SIG-M5 treated with dmso at 0.1 percent for 504 hours (cell line): ENCODE results near the gene TRAF3IP3.

Source experiments
- DNase-seq: peaks from one replicate; lab custom pipeline; 2025; ENCODE audit not compliant: unreplicated experiment; lab: John Stamatoyannopoulos, UW

TRAF3IP3 gene

GRCh38 chr1:209755926-209756614 is at the start of gene TRAF3IP3:
TSS of gene TRAF3IP3 (plus strand) at chr1:209756053. CDS start at chr1:209760040, 3,987 bp downstream.
- peak; percentile 99 for DNase-seq

GRCh38 chr1:209706622-209707021 is 49.2 kb upstream of the TRAF3IP3 start:
- no peak for DNase-seq

- no peak for DNase-seq
Observed at GRCh38 chr1:209707308-209707707, 48.5 kb upstream of the TRAF3IP3 start.

GRCh38 chr1:209708297-209708696 is 47.6 kb upstream of the TRAF3IP3 start:
- DNase-seq: no peak

GRCh38 chr1:209710093-209710492 is 45.8 kb upstream of the TRAF3IP3 start:
- no peak for DNase-seq

GRCh38 chr1:209710847-209711246 is 45.0 kb upstream of the TRAF3IP3 start:
- DNase-seq: no peak

GRCh38 chr1:209714338-209714737 is 41.5 kb upstream of the TRAF3IP3 start:
- DNase-seq: no peak

GRCh38 chr1:209715314-209715713 is 40.5 kb upstream of the TRAF3IP3 start:
- no peak for DNase-seq

- DNase-seq: no peak
Observed at GRCh38 chr1:209717818-209718217, 38.0 kb upstream of the TRAF3IP3 start.

GRCh38 chr1:209720326-209720725 is 35.5 kb upstream of the TRAF3IP3 start:
- no peak for DNase-seq

GRCh38 chr1:209720826-209721225 is 35.0 kb upstream of the TRAF3IP3 start:
- no peak for DNase-seq

GRCh38 chr1:209721323-209721722 is 34.5 kb upstream of the TRAF3IP3 start:
- no peak for DNase-seq

GRCh38 chr1:209723265-209723664 is 32.6 kb upstream of the TRAF3IP3 start:
- no peak for DNase-seq

- DNase-seq: no peak
Observed at GRCh38 chr1:209723756-209724693, 31.8 kb upstream of the TRAF3IP3 start.

- no peak for DNase-seq
Observed at GRCh38 chr1:209727286-209727685, 28.6 kb upstream of the TRAF3IP3 start.

GRCh38 chr1:209727785-209728184 is 28.1 kb upstream of the TRAF3IP3 start:
- DNase-seq: no peak

GRCh38 chr1:209728466-209728865 is 27.4 kb upstream of the TRAF3IP3 start:
- DNase-seq: no peak

- no peak for DNase-seq
Observed at GRCh38 chr1:209729436-209729835, 26.4 kb upstream of the TRAF3IP3 start.

- no peak for DNase-seq
Observed at GRCh38 chr1:209732725-209733124, 23.1 kb upstream of the TRAF3IP3 start.

GRCh38 chr1:209733409-209734192 is 22.3 kb upstream of the TRAF3IP3 start:
- peak; percentile 98 for DNase-seq

- no peak for DNase-seq
Observed at GRCh38 chr1:209736490-209737117, 19.2 kb upstream of the TRAF3IP3 start.
